Panc1 (cell line): ENCODE measurements around the gene SUCLA2.

Experiments used
- SIN3A ChIP-seq: IDR thresholded peaks from 2 replicates; pipeline ENCODE4 v1.6.1; 2012; ENCODE audit warnings: low read depth, mild to moderate bottlenecking, low read length, moderate library complexity, borderline replicate concordance; ENCODE audit not compliant: insufficient read depth
- TF ChIP-seq, protein P1 (sequence below): fragments of 450-650 bp; IDR thresholded peaks from 2 replicates; pipeline ENCODE4 v1.5.1; 2017; ENCODE audit warnings: mild to moderate bottlenecking
- TF ChIP-seq, protein P2 (sequence below), 2 experiments: IDR thresholded peaks; 2 replicates each; pipeline ENCODE4 v1.6.1; 2011 to 2012; ENCODE audit warnings: low read depth in 2 of 2, control low read depth in 1 of 2, low read length in 1 of 2, mild to moderate bottlenecking in 1 of 2, moderate library complexity in 1 of 2; ENCODE audit not compliant: insufficient read depth in 1 of 2

DNA sequence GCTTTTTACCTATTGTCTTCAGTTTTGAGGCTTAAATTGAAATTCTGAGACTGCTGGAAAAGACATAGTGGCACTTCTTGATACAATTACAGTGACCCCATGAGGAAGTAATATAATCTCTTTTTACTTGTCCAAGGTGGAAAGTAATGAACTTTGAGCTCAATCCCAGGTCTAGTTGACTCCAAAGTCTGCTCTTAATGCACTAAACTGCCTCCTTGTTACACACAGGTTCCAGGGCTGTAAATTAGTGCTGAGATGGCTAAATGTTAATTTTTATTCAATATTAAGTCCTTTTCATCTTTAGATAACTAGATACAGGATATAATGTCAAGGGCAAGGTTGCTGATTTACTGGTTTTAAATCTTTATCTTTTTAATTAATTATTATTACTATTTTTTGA, 39.0 kb upstream of the SUCLA2 start:
- TF ChIP-seq, protein P1, sequence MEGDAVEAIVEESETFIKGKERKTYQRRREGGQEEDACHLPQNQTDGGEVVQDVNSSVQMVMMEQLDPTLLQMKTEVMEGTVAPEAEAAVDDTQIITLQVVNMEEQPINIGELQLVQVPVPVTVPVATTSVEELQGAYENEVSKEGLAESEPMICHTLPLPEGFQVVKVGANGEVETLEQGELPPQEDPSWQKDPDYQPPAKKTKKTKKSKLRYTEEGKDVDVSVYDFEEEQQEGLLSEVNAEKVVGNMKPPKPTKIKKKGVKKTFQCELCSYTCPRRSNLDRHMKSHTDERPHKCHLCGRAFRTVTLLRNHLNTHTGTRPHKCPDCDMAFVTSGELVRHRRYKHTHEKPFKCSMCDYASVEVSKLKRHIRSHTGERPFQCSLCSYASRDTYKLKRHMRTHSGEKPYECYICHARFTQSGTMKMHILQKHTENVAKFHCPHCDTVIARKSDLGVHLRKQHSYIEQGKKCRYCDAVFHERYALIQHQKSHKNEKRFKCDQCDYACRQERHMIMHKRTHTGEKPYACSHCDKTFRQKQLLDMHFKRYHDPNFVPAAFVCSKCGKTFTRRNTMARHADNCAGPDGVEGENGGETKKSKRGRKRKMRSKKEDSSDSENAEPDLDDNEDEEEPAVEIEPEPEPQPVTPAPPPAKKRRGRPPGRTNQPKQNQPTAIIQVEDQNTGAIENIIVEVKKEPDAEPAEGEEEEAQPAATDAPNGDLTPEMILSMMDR: no peak
- TF ChIP-seq, protein P2, sequence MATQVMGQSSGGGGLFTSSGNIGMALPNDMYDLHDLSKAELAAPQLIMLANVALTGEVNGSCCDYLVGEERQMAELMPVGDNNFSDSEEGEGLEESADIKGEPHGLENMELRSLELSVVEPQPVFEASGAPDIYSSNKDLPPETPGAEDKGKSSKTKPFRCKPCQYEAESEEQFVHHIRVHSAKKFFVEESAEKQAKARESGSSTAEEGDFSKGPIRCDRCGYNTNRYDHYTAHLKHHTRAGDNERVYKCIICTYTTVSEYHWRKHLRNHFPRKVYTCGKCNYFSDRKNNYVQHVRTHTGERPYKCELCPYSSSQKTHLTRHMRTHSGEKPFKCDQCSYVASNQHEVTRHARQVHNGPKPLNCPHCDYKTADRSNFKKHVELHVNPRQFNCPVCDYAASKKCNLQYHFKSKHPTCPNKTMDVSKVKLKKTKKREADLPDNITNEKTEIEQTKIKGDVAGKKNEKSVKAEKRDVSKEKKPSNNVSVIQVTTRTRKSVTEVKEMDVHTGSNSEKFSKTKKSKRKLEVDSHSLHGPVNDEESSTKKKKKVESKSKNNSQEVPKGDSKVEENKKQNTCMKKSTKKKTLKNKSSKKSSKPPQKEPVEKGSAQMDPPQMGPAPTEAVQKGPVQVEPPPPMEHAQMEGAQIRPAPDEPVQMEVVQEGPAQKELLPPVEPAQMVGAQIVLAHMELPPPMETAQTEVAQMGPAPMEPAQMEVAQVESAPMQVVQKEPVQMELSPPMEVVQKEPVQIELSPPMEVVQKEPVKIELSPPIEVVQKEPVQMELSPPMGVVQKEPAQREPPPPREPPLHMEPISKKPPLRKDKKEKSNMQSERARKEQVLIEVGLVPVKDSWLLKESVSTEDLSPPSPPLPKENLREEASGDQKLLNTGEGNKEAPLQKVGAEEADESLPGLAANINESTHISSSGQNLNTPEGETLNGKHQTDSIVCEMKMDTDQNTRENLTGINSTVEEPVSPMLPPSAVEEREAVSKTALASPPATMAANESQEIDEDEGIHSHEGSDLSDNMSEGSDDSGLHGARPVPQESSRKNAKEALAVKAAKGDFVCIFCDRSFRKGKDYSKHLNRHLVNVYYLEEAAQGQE (IDR thresholded peaks at IDR 0.05; ENCODE audit: insufficient read depth in 1 of 2, low read depth in 2 of 2, low read length in 1 of 2): no peak
- no peak for TF ChIP-seq SIN3A
